Endothelial cell of umbilical vein (primary cell): ENCODE results near the gene SYT7. TPM values are rescaled to one million over a fixed set of nuclear protein-coding genes. Genes with fewer than 3 reads are reported as not detected.

Experiments
- BruUV-seq: library from RNA; stranded (reverse); fragments of 400-500 nt; replicated peaks from 2 replicates; lab custom pipeline; 2021; lab: Mats Ljungman, UMichigan
- CTCF ChIA-PET: fragments of 300-600, 350-600 bp; sonication (Branson Sonifier 250); formaldehyde crosslinking; loops from one replicate; lab custom pipeline; 2021; ENCODE audit warnings: antibody characterized with exemption, inconsistent platforms; lab: Charles Lee
- POLR2A ChIA-PET: fragments of 300-600, 350-600 bp; sonication (Branson Sonifier 250); formaldehyde crosslinking; loops from one replicate; lab custom pipeline; 2021; ENCODE audit warnings: antibody characterized with exemption, inconsistent platforms; lab: Charles Lee
- DNase-seq: peaks from one replicate; pipeline ENCODE4 v3.0.0-alpha.2; 2011; ENCODE audit warnings: low read depth, low spot score
- FAIRE-seq: peaks from 2 replicates; lab custom pipeline; 2011; peaks lifted over from hg19 to GRCh38; lab: Jason Lieb, UNC
- H2AFZ ChIP-seq: 2 replicates; pipeline ENCODE4 v1.6.0; 2012; ENCODE audit warnings: low read depth, low read length, control low read depth, inconsistent platforms
- H3K27ac ChIP-seq: 2 replicates; pipeline ENCODE4 v1.5.1; 2011; ENCODE audit warnings: low read depth, mild to moderate bottlenecking, control low read depth, low read length, moderate library complexity; ENCODE audit not compliant: insufficient read depth
- H3K27me3 ChIP-seq, 2 experiments: 2 replicates each; pipeline versions ENCODE4 v1.6.0 to v1.6.1; 2011; ENCODE audit warnings: low read length in 2 of 2, mixed read lengths in 1 of 2; ENCODE audit not compliant: control insufficient read depth in 2 of 2, insufficient read depth in 2 of 2
- H3K36me3 ChIP-seq, 2 experiments: 2 replicates in 1 of 2; 3 replicates in 1 of 2; pipeline ENCODE4 v1.5.1; 2011; ENCODE audit warnings: low read length in 2 of 2, mild to moderate bottlenecking in 1 of 2, moderate library complexity in 1 of 2; ENCODE audit not compliant: control insufficient read depth in 2 of 2, insufficient read depth in 2 of 2; ENCODE audit errors: extremely low read depth in 1 of 2
- H3K4me1 ChIP-seq: 3 replicates; pipeline ENCODE4 v1.5.1; 2011; ENCODE audit warnings: mild to moderate bottlenecking, low read length; ENCODE audit not compliant: control insufficient read depth, insufficient read depth; ENCODE audit errors: extremely low read depth
- H3K4me2 ChIP-seq: 2 replicates; pipeline ENCODE4 v1.6.1; 2011; ENCODE audit warnings: low read length, control low read depth, mixed read lengths; ENCODE audit not compliant: insufficient read depth
- H3K4me3 ChIP-seq, 3 experiments: fragments of 200-600 bp in 1 of 3; sonication (generic), shearing (Covaris generic) in 1 of 3; replicated peaks in 1 of 3; 2 replicates each; pipeline ENCODE4 v1.5.1; 2011 to 2016; ENCODE audit warnings: control low read depth in 3 of 3, low read length in 3 of 3, mild to moderate bottlenecking in 2 of 3, inconsistent platforms in 1 of 3, low read depth in 1 of 3, moderate library complexity in 1 of 3; ENCODE audit not compliant: insufficient read depth in 1 of 3
- H3K79me2 ChIP-seq: 2 replicates; pipeline ENCODE4 v1.6.0; 2012; ENCODE audit warnings: low read length, inconsistent platforms; ENCODE audit not compliant: control insufficient read depth, insufficient read depth
- H3K9ac ChIP-seq: replicated peaks from 2 replicates; pipeline ENCODE3; 2011; ENCODE audit warnings: low read length, control low read depth; ENCODE audit not compliant: insufficient read depth; ENCODE audit errors: extremely low read depth
- H3K9me1 ChIP-seq: replicated peaks from 3 replicates; pipeline ENCODE4 v1.6.0; 2011; ENCODE audit warnings: mild to moderate bottlenecking, low read length; ENCODE audit not compliant: control insufficient read depth, insufficient read depth; ENCODE audit errors: extremely low read depth
- H3K9me3 ChIP-seq: replicated peaks from 2 replicates; pipeline ENCODE4 v1.5.1; 2012; ENCODE audit warnings: low read length, inconsistent platforms; ENCODE audit not compliant: control insufficient read depth, insufficient read depth
- H4K20me1 ChIP-seq: replicated peaks from 2 replicates; pipeline ENCODE3; 2011; ENCODE audit warnings: mild to moderate bottlenecking, low read length; ENCODE audit not compliant: control insufficient read depth, insufficient read depth; ENCODE audit errors: extremely low read depth
- CTCF ChIP-seq, 2 donors: IDR thresholded peaks; 1 replicate in 1 of 2; 2 replicates in 1 of 2; pipeline ENCODE4 v1.5.1; 2011; ENCODE audit warnings: low read length in 2 of 2, mild to moderate bottlenecking in 2 of 2, moderate library complexity in 2 of 2, control low read depth in 1 of 2, inconsistent platforms in 1 of 2, low read depth in 1 of 2; ENCODE audit not compliant: insufficient read depth in 1 of 2; ENCODE audit errors: extremely low read depth in 1 of 2
- EZH2 ChIP-seq: IDR thresholded peaks from 2 replicates; pipeline ENCODE4 v1.6.1; 2012; ENCODE audit warnings: borderline replicate concordance, low read depth, mild to moderate bottlenecking, moderate library complexity, low read length, inconsistent platforms; ENCODE audit not compliant: severe bottlenecking
- FOS ChIP-seq: IDR thresholded peaks from 2 replicates; pipeline ENCODE4 v1.6.1; 2011; ENCODE audit warnings: mild to moderate bottlenecking, low read length, moderate library complexity, borderline replicate concordance; ENCODE audit not compliant: insufficient read depth
- GATA2 ChIP-seq: IDR thresholded peaks from 2 replicates; pipeline ENCODE4 v1.7.0; 2011; ENCODE audit warnings: low read depth, mild to moderate bottlenecking, moderate library complexity, mixed read lengths, low read length; ENCODE audit not compliant: insufficient read length, insufficient read depth
- JUN ChIP-seq: IDR thresholded peaks from 2 replicates; pipeline ENCODE4 v1.6.1; 2011; ENCODE audit warnings: borderline replicate concordance, low read depth; ENCODE audit not compliant: insufficient read length, insufficient read depth
- MAX ChIP-seq: IDR thresholded peaks from 2 replicates; pipeline ENCODE4 v1.6.1; 2011; ENCODE audit not compliant: insufficient read depth, insufficient read length
- MYC ChIP-seq: IDR thresholded peaks from one replicate; pipeline ENCODE4 v1.6.1; 2011; ENCODE audit warnings: mild to moderate bottlenecking, low read depth, low read length
- POLR2A ChIP-seq: IDR thresholded peaks from 2 replicates; pipeline ENCODE4 v1.6.1; 2012; ENCODE audit warnings: low read depth, mild to moderate bottlenecking, control low read depth, low read length
- POLR2AphosphoS5 ChIP-seq: IDR thresholded peaks from 2 replicates; pipeline ENCODE4 v1.6.1; 2012; ENCODE audit warnings: low read depth, mild to moderate bottlenecking, control low read depth, low read length, moderate library complexity; ENCODE audit not compliant: insufficient read depth
- dilution Hi-C: fragments of 300-500 bp; cut with MboI; formaldehyde crosslinking; loops from one replicate; pipeline ENCODE4 v1.15.0; 2019; ENCODE audit warnings: low sequenced_read_pairs; ENCODE audit not compliant: extremely low pct_ligation_motif_present
- intact Hi-C: fragments of 100-400 bp; cut with micrococcal nuclease; formaldehyde crosslinking; loops from one replicate; pipeline ENCODE4 v1.10.0; 2022
- polyA plus RNA-seq, 4 experiments: library from polyadenylated mRNA; depleted of rRNA in 3 of 4; stranded (reverse) in 3 of 4; unstranded in 1 of 4; fragments of >200 nt; gene quantifications; 2 replicates each; pipeline versions ENCODE4 v1.2.1 to v1.2.3, GENCODE V29; 2011 to 2012; ENCODE audit warnings: missing spikeins in 1 of 4
- total RNA-seq: library from RNA; stranded (reverse); gene quantifications from 2 replicates; pipeline ENCODE4 v1.2.3, GENCODE V29; 2021

Gene SYT7
- total and polyA plus RNA-seq, 2 donors (not counting 3 experiments of a cell fraction or from before 2014, with no cell fraction given), result 0.08 to 0.55 TPM

- no peak for DNase-seq
- no peaks in the 10 kb centered on the region for H3K9me3 ChIP-seq
- no peak for TF ChIP-seq MAX
- no peak for TF ChIP-seq EZH2
- TF ChIP-seq FOS, result no peak
- TF ChIP-seq MYC, result no peak
- TF ChIP-seq JUN, result no peak
- TF ChIP-seq POLR2A, result no peak
- no peak for TF ChIP-seq CTCF (IDR thresholded peaks at IDR 0.05; ENCODE audit: extremely low read depth in 1 of 2, insufficient read depth in 1 of 2, low read depth in 1 of 2, low read length in 2 of 2)
- no peak for TF ChIP-seq POLR2AphosphoS5
- no peak for TF ChIP-seq GATA2
- H3K4me2 ChIP-seq, result no peak overlapping the region
- no peak overlapping the region for H2AFZ ChIP-seq
- H3K79me2 ChIP-seq, result no peaks in the 10 kb centered on the region
- no peaks in the 10 kb centered on the region for H3K27me3 ChIP-seq
- no peaks in the 10 kb centered on the region for H3K36me3 ChIP-seq
- FAIRE-seq, result no peak
- H3K4me1 ChIP-seq, result no peaks in the 10 kb centered on the region
- intact Hi-C loops (no loop called here), dilution Hi-C loops (no loop called here)
- H3K27ac ChIP-seq, result no peak overlapping the region
- BruUV-seq, result no TSS peak
- no peak overlapping the region for H3K9ac ChIP-seq
- no peaks in the 10 kb centered on the region for H4K20me1 ChIP-seq
- POLR2A ChIA-PET, result no interaction called here
- H3K4me3 ChIP-seq, result no peak overlapping the region
- CTCF ChIA-PET, result no interaction called here
- no peaks in the 10 kb centered on the region for H3K9me1 ChIP-seq
These were observed 83.0 kb downstream of the SYT7 start for GRCh38 chr11:61497876-61498275.
